GM15510 (cell line): ENCODE data around the gene SMPD3.

ENCODE experiments used
- POLR2A ChIP-seq: IDR thresholded peaks from 3 replicates; pipeline ENCODE4 v1.6.1; 2011; ENCODE audit warnings: borderline replicate concordance; ENCODE audit not compliant: insufficient read length; ENCODE audit errors: extremely low read depth

Gene SMPD3

DNA sequence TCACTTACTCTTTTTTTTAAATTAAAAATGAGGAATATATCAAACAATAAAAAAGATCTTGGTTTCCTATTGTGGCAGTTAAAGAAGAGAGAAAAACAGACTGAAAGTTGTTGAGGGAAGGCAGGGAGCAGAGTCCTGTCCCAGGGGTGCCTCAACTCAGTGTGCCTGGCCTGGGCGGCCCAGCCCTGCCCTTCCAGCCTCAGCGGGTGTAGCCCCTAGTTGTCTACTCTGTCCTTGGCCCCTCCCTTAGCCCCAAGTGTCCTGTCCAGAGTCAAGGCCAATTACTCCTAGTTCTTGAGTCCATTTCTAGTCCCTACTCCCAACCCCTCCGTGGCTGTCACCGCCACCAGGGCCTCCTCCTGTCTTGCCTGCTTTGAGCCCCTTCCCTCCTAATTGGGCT lies 52.5 kb downstream of the SMPD3 start:
- no peak for TF ChIP-seq POLR2A

DNA sequence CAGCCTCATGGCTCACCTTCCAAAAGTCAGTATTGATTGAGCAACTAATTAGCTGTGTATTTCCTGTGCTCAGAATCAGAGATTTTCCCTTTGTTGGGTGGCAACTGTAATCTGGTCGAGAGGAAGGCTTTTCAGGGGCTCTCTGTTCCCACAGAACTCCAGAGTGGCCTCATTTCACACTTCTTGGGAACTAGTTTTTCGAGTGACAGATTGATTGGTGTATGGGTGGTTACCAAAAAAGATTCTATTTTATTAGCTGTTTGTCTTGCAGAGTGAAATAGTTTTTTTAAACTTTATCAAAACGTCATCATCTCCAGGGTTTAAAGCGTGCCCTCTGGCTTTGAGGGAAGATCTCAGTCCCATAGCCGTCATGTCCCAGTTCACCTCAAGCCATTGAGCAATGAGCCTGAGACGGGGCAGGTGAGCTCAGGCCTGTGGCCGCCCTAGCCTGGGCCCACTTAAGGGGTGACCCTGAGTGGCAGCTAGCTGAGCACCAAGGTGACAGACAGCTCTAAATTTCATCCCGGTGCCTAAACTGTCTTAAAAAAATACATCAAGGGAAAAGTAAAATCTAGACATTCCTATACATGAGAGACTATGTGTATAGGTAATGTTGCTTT lies 53.0 kb downstream of the SMPD3 start:
- no peak for TF ChIP-seq POLR2A

DNA sequence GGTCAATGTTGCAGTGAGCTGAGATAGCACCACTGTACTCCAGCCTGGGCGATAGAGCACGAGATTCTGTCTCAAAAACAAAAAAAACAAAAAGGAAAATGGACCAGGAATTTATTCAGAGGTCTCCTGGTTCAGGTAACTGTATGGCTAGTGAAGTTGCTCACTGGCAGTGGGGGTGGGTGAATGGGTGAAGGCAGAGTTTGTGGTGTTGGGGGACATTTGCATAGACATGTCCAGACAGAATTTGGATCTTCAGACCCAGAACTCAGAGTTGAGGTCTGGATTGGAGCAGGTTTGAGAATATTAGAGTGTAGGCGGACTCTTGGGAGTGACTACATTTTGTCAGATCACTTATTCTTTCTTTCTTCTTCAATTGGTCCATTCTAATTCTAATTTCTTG lies 55.0 kb downstream of the SMPD3 start:
- no peak for TF ChIP-seq POLR2A

DNA sequence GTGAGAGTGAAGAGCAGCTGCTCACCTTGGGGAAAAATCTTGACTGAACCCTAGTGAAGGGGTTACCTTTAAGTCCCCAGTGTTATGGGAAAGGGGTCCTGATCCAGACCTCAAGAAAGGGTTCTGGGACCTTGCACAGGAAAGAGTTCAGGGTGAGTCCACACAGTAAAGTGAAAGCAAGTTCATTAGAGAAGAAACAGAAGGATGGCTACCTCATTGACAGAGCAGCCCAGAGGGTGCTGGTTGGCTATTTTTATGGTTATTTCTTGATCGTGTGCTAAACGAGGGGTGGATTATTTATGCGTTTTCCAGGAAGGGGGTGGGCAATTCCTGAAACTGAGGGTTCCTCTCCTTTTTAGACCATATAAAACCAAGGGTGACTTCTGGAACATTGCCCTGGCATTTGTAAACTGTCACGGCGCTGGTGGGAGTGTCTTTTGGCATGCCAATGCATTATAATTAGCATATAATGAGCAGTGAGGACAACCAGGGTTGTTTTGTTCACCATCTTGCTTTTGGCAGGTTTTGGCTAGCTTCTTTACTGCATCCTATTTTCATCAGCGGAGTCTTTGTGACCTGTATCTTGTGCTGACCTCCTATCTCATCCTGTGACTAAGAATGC lies 58.4 kb downstream of the SMPD3 start:
- no peak for TF ChIP-seq POLR2A

DNA sequence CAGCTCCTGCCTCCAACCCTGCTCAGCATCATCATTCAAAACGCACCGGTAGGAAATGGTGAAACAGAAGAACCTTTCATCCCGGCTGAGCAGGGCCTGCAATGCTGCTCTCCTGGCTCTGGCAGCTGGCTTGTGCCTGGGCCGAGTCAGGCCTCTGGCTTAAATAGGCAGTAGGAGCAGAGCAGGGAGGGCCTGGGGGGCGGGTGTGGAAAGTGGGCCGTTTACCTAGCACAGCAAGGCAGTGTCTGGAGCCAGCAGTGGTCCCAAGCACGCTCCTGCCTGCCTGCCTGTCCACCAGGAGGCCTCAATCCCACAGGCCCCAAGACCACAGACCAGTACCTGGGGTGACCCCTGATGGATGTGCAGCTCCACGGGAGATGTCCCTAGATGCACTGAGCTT lies 59.3 kb downstream of the SMPD3 start:
- no peak for TF ChIP-seq POLR2A

DNA sequence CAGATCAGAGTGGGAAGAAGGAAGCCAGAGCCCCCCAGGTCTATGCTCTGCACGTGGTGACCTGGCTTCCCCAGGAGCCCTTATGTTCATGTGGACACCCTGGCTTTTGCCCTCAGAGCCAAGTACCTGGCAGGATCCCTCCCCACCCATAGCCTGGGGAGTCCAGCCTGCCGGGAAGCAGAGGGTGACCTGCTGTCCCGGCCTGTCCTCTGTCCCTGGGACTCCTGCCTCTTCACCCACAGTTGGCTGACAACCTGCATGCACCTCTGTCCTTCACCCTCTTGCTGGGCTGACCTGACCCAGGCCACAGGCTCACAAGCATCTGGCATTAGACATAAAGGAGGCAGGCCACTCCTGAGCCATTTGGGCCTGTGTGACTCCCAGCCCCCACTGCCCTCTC lies 60.2 kb downstream of the SMPD3 start:
- TF ChIP-seq POLR2A, result no peak

DNA sequence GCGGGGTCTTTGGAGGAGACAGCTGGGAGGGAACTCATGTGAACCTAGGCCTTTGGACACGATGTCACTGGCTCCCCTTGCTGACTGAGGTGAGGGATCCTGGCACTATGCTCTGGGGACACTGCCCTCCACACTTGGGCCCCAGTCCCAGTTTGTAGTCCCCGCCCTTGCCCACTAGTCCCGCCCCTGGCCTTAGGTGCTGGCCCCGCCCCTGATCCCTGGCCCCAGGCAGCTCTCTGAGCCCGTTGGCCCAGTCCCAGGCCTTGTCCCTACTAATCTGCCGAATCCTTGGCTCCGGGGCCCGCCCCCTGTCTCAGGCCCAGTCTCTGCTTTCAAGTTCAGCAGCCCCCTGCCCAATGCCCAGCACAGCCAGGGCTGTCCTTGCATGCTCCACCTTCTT lies 61.0 kb downstream of the SMPD3 start:
- TF ChIP-seq POLR2A, result no peak

DNA sequence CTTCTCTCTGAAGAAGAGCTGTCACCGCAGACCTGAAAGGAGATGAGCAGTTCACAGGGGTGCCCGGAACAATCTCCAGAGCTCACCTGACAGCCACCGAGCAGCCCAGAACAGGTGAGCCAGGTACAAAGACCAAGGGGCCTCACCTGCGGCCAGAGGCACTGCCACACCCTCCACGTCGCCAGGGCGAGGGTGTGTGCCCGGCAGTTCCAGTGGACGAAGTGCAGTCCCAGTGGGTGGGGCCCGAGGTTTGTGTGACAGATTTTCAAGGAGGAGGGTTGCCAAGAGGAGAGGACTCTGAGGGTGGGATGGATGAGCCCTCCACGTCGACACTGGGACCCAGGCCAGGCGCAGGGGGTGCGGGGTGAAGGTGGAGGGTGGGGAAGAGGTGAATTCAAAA lies 61.7 kb downstream of the SMPD3 start:
- TF ChIP-seq POLR2A, result no peak

DNA sequence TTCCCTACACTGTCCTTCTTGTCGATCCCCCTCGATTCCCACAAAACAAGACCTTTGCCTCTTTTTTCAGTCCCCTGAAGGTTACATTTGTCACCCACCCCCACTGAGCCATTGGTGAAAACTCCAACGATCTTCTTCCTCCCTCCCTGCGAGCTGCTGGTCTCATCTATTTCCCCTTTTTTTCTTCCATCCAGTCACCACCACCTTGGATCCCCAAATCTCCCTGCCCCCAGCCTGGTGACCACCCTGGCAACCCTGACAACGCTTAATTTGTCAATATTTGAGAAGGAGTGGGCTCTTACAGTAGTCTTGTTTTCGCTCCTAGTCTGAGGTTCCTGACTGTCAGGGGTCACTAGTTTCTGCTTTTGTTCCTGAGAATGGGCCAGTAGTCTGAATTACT lies 62.9 kb downstream of the SMPD3 start:
- no peak for TF ChIP-seq POLR2A

DNA sequence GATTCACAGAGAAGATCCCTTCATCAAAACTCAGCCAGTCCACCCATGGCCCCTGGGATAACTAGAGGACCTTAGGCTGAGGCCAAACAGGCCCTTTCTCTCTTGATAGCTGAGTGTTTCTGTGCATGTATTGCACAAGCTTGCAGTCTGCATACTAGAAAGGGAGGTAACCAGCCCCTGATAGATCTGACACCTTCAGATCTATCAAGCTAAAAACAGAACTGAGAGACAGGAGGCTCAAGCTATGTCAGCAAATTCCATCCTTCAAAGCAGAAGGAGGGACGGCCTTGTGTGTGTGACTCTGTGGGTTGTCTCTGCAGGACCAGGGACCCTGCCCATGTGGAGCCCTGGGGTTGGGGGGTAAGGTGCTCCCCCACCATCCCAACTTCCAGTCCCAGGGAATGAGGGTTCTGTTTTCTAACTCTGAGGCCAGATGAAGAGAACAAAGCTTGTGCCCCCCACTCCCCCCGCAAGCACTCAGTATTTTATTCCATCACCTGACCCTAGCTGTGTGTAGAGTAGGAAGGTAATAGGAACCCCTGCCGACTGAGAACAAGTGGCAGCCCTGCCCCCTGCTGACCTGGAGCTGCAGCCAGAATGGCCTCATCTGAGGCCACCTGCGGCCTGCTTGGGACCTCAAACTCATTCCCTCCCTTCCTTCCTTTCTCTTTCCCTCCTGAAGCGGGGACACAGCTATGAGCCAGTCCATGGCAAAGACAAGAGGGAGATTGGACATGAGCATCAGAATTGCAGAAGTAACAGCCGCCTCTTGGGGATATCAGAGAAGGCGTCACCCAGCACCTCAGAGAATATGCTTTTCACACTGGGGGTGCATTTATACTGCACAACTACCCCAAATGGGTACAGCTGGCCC lies 63.8 kb downstream of the SMPD3 start:
- no peak for TF ChIP-seq POLR2A

DNA sequence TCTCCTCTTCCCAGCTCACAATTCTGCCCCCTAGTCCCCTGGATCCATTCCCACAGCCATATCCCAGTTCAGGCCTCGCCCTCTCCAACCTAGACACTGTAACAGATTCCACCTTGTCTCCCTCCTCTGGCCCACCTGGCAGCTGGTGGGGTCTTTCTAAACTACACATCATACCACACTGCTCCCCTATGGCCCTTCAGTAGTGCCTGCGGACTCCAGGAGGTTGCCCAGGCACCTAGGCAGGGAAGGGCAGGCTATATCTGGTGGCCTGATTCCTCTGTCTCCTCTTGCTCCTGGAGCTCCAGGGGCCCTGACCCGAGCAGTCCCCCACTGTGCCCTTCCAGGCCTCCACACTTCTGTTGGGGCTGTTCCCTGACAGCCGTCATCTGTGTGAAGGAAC lies 64.5 kb downstream of the SMPD3 start:
- TF ChIP-seq POLR2A, result no peak

DNA sequence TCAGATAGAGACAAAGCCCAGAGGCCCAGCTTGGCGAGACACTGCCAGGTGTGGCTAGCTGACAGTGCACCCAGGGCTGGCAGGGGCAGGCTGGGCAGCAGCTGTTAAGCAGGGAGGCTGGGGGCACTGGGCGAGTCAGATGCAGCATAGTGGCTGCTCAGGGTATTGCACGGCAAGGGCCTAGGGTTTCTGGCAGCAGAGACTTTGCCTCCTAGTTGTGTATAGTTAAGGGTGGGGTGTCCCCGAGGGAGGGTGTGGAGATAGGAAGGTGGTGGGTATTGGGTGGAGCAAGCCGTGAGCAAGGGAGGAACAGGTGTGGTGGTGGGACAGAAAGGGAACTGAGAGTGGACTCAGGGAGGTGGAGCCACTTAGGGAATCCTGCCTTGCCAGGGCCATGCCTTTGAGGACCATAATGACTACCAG lies 66.0 kb downstream of the SMPD3 start:
- TF ChIP-seq POLR2A, result no peak

DNA sequence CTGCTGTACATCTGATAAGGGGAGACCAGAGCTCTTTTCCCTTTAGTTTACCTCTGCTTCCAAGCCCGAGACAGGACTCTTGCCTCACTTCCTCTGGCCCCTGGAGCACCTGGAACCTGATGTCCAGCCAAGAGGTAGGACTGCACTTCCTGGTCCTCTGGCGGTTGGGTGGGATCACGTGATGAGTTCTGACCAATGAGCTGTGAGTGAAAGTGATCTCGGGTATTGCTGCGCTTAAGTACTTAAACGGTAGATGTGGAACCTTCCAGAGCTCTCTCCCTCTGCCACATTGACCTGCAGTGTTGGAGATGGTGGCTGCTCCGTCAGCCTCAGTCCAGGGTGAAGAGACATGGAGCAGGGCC lies 67.0 kb downstream of the SMPD3 start:
- TF ChIP-seq POLR2A, result no peak

DNA sequence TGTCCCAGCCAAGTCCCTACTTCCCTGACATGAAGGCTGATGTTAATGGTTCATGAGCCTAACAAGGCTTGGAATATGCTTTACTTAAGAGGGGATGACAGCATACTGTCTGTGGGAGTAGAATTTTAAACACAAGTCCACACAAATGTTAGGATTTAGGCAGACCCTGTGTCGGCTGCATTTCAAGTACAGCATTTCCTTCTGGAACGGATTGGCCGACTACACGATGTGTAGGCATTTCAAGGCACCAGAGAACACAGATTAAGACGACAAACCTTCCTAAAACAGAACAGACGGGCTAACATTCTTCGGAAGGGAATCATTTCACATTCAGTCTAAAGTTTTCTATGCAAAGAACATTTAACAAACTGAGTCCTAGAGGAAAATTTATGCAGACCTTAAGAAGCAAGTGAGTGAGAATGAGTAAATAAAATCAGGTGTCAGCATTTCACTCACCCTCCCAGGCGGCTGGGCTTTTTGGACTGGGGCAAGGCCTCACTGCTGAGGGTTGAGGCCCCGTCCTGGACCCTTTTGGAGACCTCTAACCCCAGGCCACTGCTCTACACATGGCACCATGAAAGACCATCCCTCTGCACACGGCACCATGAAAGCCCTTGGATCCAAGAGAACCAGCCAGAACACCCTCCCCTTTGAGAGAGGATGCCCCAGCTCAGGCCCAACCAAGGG lies 67.5 kb downstream of the SMPD3 start:
- no peak for TF ChIP-seq POLR2A

DNA sequence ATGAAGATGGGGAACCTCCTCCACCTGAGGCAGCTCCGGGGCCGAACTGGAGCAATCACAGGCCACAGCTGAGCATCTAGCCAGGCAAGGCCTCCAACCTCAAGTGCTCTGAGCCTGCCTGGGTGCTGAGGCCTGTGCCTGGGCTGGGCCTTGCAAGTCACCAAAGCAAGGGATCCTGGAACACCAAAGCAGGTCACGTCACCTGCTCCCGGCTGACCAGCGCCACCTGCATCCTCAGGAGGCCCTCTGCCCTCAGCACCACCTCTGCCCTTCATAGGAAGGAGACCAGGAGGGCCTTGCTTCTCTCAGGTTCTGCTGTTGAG lies 68.0 kb downstream of the SMPD3 start:
- no peak for TF ChIP-seq POLR2A

DNA sequence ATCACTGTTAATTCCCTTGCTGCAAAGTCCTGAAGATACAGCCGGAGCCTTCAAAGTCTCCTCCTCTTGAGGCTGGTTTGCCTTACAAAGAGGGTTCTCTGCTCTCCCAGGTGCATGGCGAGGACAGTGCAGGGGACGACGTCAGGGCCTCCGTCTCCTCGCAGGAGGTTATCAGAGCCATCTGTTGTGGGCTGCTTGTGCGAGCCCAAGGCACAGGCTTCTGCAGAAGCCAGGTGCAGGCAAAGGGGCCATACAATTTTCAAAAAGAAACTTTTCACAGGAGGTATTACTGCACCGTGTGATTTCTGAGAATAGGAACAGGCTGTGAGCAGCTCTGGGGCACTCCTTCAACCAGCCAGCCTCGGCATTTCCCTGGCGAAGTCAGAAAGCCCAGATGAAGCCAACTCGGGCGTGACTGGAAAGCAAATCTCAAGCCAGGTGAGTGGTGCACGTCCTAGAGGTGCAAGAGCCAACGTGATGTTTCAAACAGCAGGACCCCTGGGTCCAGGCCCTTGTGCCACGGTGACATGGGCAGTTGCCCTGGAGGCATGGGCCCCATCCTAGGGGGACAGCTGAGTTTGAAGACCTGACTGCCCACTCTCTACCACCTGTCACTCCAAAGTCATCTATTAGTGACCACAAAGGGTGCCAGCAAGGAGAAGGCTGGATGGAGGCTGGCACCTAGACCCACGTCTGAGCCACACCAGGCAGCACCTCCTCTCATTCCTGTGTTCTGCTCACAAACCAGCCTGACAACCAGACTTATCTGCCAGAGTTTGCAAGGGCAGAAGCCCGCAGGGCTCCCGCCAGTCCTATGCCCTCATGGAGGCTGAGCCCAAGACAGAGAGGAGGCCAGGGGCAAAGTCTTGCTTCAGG lies 68.6 kb downstream of the SMPD3 start:
- no peak for TF ChIP-seq POLR2A
